ENCODE data around the gene CSRNP3. TPM values are rescaled to one million over a fixed set of nuclear protein-coding genes. Genes with fewer than 3 reads are reported as not detected.

CSRNP3 gene
- total RNA-seq, 1 donor from 2014 or later = 2.3 TPM

DNA sequence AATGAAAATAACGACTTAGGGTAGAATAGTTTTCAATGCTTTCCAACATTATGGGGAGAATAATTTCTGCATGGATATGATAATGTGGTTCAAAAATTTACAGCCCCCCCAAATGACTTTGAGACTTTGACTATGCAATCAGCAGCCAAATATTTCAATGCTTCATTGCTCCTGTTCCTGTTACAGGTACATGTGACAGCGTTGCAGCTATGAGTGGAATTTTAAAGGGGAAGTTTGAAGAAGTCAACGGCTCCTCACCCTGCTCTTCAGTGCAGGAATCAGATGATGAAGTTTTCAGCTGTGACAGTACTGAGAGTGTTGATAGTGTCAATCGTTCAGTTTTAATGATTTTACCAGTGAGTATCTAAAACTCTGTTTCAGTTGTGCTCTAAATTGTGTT, 25.1 kb downstream of the CSRNP3 start:
- no peak for DNase-seq
- Histone ChIP-seq H3K27me3 (ENCODE audit: low read depth) (no peaks in the 10 kb centered on the region), H3K4me3 (no peak overlapping the region), H3K27ac (no peak overlapping the region), H3K9me3 (no peaks in the 10 kb centered on the region), H3K36me3 (no peaks in the 10 kb centered on the region), H3K4me1 (no peaks in the 10 kb centered on the region)
- TF ChIP-seq, protein P1, sequence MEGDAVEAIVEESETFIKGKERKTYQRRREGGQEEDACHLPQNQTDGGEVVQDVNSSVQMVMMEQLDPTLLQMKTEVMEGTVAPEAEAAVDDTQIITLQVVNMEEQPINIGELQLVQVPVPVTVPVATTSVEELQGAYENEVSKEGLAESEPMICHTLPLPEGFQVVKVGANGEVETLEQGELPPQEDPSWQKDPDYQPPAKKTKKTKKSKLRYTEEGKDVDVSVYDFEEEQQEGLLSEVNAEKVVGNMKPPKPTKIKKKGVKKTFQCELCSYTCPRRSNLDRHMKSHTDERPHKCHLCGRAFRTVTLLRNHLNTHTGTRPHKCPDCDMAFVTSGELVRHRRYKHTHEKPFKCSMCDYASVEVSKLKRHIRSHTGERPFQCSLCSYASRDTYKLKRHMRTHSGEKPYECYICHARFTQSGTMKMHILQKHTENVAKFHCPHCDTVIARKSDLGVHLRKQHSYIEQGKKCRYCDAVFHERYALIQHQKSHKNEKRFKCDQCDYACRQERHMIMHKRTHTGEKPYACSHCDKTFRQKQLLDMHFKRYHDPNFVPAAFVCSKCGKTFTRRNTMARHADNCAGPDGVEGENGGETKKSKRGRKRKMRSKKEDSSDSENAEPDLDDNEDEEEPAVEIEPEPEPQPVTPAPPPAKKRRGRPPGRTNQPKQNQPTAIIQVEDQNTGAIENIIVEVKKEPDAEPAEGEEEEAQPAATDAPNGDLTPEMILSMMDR (IDR thresholded peaks at IDR 0.05) = no peak
- intact Hi-C loops (cut with DNase I) = no loop called here
- no peak for ATAC-seq

DNA sequence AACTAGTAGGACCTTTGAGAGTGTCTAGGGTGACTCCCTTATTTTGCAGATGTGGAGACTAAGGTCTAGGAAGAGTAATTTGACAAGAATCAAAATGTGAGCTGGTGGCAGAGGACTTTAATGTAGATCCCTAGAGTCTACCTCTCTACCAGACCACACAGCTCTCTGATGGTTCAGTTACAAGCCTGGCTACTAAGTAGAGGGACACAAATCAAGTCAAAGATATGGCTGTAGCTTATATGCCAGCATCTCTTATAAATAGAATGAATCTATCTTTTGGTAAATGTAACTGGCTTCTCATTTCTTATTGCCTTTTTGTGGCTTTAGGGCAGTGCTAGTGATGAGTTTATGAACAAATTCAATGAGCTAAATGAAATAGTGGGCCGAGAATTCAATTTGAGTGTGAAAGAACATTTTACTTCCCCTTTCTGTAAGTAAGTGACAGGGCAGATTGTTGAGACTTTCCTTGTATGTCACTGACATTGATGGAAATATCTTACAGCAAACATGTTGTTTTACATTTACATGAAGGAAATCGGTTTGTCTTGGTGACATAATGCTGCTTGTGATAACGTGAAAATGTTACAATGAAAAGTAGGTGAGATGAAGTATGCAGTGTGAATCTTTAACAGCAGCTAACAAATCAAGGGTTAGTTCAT, 28.3 kb downstream of the CSRNP3 start:
- Histone ChIP-seq H3K27ac (no peak overlapping the region), H3K36me3 (no peaks in the 10 kb centered on the region), H3K4me3 (no peak overlapping the region), H3K27me3 (ENCODE audit: low read depth) (no peaks in the 10 kb centered on the region), H3K9me3 (no peaks in the 10 kb centered on the region), H3K4me1 (no peaks in the 10 kb centered on the region)
- no peak for ATAC-seq
- intact Hi-C loops (cut with DNase I) = no loop called here
- no peak for DNase-seq
- TF ChIP-seq, protein P1 (IDR thresholded peaks at IDR 0.05) = no peak

DNA sequence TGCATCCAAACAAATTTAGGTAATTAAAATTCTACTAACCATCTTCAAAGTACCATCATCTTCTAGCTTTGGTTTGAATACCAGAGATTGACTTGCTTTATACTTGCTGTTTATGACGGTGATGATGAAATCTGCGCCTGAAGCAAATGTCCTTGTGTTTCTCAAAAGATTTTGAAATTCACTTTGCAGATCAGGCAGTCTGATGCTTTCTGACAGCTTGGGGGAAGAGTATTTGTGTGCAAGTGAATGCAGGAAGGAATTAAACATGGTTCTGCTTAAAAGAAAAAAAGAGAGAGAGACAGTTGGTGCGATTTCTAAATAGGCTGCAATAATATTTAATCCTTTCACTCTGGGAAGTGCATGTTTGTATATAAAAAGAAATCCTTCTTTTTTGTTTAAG, 29.6 kb downstream of the CSRNP3 start:
- H3K27me3 ChIP-seq (ENCODE audit: low read depth) = no peaks in the 10 kb centered on the region
- H3K27ac ChIP-seq = no peak overlapping the region
- DNase-seq (no peak), ATAC-seq (no peak)
- TF ChIP-seq, protein P1 (IDR thresholded peaks at IDR 0.05) = no peak
- H3K4me1 ChIP-seq = no peaks in the 10 kb centered on the region
- no peaks in the 10 kb centered on the region for H3K36me3 ChIP-seq
- intact Hi-C loops (cut with DNase I) = no loop called here
- no peaks in the 10 kb centered on the region for H3K9me3 ChIP-seq
- no peak overlapping the region for H3K4me3 ChIP-seq

DNA sequence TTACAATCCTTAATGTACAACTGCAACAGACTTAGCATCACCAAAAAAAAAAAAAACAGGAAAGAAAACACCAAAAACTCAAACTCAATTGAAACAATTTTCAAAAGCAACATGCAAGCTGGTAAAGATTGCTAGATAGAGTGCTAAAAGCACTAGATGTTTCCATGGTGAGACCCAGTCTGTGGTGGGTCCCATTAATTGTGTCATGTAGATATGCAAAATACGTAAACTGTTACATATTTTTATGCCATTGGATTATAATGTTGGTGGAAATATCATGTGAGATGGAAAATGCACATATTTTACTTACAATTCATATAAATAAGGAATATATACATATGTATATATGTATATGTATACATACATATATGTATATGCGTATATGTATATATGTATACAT, 30.5 kb downstream of the CSRNP3 start:
- no peak for ATAC-seq
- Histone ChIP-seq H3K27me3 (ENCODE audit: low read depth) (no peaks in the 10 kb centered on the region), H3K36me3 (no peaks in the 10 kb centered on the region), H3K4me3 (no peak overlapping the region), H3K27ac (no peak overlapping the region), H3K9me3 (no peaks in the 10 kb centered on the region), H3K4me1 (no peaks in the 10 kb centered on the region)
- TF ChIP-seq, protein P1 (IDR thresholded peaks at IDR 0.05) = no peak
- intact Hi-C loops (cut with DNase I) = no loop called here
- DNase-seq = no peak

DNA sequence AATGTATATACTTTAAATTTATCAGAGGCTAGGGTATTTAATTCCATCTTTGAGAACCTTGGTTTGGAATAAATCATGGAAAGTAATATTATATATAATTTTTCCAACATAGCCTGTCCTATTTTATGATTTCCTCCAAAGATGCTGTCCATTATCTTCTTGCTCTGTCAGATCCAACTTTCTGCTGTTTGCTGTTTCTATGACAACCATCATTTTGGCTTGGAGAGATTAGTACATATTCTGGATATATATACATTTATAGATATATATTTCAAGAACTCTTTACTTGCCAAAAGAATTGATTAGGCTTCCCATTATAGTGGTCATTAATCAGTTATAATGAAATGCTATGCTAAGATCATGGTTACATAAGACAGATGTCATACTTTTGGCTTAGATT, 31.3 kb downstream of the CSRNP3 start:
- no peaks in the 10 kb centered on the region for H3K27me3 ChIP-seq (ENCODE audit: low read depth)
- no peak for DNase-seq
- ATAC-seq = no peak
- intact Hi-C loops (cut with DNase I) = no loop called here
- TF ChIP-seq, protein P1 (IDR thresholded peaks at IDR 0.05) = no peak
- H3K4me3 ChIP-seq = no peak overlapping the region
- no peaks in the 10 kb centered on the region for H3K36me3 ChIP-seq
- H3K9me3 ChIP-seq = no peaks in the 10 kb centered on the region
- H3K4me1 ChIP-seq = no peaks in the 10 kb centered on the region
- H3K27ac ChIP-seq = no peak overlapping the region

Measured in lower lobe of right lung (tissue), 2 donors.